A549 (cell line): ENCODE results near the gene LAMB2.

Source experiments
- EP300 ChIP-seq, 2 experiments: fragments of >200 bp; sonication (Bioruptor Twin); formaldehyde crosslinking; IDR thresholded peaks; 2 replicates in 1 of 2; 3 replicates in 1 of 2; pipeline ENCODE4 v1.6.1; 2016 to 2017
- NPAS2 ChIP-seq: fragments of 250-450 bp; sonication (Bioruptor Pico); IDR thresholded peaks from 2 replicates; pipeline ENCODE4 v1.8.0; 2022; ENCODE audit warnings: mild to moderate bottlenecking, moderate library complexity, borderline replicate concordance
- RAD21 ChIP-seq, 2 experiments: fragments of >200 bp in 1 of 2; sonication (Bioruptor Twin) in 1 of 2; formaldehyde crosslinking in 1 of 2; IDR thresholded peaks in 1 of 2; conservative IDR thresholded peaks in 1 of 2; 2 replicates in 1 of 2; 3 replicates in 1 of 2; pipeline ENCODE4 v1.6.1; 2012 to 2018; ENCODE audit warnings: inconsistent platforms in 1 of 2
- TF ChIP-seq, protein P1 (sequence below): fragments of 450-650 bp; IDR thresholded peaks from 2 replicates; pipeline ENCODE4 v1.6.1; 2014; ENCODE audit warnings: antibody characterized with exemption
- TF ChIP-seq, protein P2 (sequence below): fragments of 150-350 bp; IDR thresholded peaks from 2 replicates; pipeline ENCODE4 v1.6.1; 2014; ENCODE audit warnings: low read depth, mild to moderate bottlenecking, low read length

DNA sequence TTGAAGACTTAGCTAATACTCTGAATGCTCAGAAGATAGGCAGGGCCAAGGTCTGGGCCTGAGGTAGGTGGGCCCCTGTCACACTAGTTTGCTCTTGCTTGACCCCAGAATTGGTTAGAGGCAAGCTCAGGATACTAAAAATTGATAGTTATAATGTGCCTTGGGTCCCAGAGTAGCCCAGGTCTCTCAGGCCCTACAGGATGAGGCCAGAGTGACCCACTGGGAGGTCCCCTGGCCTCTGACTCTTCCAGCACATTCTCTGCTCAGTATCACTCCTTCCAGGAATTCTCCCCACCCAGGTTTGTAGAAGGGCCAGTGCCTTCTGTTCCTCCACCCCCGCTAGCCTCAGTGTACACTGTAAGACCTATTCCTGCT is 37.9 kb upstream of the LAMB2 start:
- TF ChIP-seq NPAS2 (CRISPR knock-in tag) (no peak), EP300 (IDR thresholded peaks at IDR 0.05) (no peak), RAD21 (conservative IDR thresholded peaks at IDR 0.05 in 1 of 2, IDR thresholded peaks at IDR 0.05 in 1 of 2) (no peak)
- TF ChIP-seq, protein P1, sequence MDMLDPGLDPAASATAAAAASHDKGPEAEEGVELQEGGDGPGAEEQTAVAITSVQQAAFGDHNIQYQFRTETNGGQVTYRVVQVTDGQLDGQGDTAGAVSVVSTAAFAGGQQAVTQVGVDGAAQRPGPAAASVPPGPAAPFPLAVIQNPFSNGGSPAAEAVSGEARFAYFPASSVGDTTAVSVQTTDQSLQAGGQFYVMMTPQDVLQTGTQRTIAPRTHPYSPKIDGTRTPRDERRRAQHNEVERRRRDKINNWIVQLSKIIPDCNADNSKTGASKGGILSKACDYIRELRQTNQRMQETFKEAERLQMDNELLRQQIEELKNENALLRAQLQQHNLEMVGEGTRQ, result no peak
- TF ChIP-seq, protein P2, sequence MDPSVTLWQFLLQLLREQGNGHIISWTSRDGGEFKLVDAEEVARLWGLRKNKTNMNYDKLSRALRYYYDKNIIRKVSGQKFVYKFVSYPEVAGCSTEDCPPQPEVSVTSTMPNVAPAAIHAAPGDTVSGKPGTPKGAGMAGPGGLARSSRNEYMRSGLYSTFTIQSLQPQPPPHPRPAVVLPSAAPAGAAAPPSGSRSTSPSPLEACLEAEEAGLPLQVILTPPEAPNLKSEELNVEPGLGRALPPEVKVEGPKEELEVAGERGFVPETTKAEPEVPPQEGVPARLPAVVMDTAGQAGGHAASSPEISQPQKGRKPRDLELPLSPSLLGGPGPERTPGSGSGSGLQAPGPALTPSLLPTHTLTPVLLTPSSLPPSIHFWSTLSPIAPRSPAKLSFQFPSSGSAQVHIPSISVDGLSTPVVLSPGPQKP, result no peak
